Germinal center (tissue), 1 donor: ENCODE data around the gene CCDC61.

Source experiments
- DNase-seq: peaks from one replicate; pipeline ENCODE4 v3.0.0; 2012; ENCODE audit warnings: mixed read lengths, low spot score

CCDC61 gene

DNA sequence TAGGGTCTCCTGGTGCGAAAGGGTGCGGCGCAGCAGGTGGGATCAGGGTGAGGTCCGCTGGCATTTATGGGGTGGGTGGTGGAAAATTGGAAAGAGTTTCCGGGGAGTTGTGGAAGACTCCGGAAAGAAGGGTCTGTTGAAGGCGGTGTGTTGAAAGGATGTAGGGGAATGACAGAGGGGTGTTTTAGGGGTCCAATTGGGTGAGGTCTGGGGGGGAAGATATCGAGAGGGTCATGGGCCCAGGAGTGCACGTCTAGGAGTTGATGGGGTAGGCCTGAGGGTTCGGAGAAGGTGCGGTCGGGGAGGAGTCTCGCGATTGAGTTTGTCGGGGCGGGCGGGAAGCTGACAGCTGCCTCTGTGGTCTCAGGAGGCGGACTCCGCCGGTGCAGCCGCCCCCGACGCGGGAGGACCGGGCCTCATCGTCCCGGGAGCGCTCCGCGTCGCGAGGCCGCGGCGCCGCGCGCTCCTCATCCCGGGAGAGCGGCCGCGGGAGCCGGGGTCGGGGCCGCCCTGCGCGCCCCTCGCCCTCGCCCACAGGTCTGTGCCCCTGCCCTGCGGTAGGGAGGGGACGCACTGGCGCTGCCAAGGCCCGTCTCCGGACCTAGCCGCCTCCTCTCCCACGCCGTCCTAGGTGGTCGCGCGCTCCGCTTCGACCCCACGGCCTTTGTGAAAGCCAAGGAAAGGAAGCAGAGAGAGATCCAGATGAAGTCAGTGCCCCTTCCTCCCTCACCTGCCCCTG, 20.6 kb downstream of the CCDC61 start:
- DNase-seq = peak; percentile 31

DNA sequence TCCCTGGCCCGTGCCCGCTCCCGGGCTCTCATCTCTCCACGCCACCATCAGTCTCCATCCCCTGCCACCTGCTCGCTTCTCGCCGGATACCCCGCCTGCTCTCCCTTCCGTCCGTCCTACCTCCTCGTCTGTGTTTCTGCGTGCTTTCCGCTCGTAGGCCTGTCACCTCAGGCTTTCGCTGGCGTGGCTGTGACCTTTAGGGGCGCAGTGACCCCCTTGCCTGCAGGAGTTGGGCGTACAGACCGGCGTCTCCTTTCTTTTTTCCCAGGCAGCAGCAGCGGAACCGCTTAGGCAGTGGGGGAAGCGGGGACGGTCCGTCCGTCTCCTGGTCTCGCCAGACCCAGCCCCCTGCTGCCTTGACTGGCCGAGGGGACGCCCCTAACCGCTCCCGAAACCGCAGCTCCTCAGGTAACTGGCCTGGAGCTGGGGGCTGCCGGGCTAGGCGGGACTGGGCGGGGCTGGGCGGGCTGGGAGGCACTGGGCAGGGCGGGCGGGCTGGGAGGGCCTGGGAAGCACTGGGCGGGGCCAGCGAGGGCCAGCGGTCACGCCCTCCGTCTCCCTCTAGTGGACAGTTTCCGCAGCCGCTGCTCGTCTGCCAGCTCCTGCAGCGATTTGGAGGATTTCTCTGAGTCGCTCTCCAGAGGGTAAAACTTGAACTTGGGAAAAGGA, 21.3 kb downstream of the CCDC61 start:
- peak; percentile 87 for DNase-seq

DNA sequence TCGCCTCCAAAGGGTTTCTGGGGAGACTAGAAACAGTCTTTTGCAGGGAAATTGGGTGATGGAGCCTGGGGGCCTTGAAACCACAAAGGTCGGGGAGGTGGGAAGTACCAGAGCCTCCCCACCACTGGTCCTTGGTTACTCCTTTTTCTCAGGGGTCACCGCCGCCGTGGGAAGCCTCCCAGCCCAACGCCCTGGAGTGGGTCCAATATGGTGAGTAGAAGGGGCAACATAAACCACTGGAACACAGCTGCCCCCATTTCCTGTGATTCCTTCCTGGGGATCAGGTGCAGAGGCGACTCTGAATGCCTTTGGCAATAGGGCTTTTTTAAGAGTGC, 21.8 kb downstream of the CCDC61 start:
- DNase-seq = no peak

DNA sequence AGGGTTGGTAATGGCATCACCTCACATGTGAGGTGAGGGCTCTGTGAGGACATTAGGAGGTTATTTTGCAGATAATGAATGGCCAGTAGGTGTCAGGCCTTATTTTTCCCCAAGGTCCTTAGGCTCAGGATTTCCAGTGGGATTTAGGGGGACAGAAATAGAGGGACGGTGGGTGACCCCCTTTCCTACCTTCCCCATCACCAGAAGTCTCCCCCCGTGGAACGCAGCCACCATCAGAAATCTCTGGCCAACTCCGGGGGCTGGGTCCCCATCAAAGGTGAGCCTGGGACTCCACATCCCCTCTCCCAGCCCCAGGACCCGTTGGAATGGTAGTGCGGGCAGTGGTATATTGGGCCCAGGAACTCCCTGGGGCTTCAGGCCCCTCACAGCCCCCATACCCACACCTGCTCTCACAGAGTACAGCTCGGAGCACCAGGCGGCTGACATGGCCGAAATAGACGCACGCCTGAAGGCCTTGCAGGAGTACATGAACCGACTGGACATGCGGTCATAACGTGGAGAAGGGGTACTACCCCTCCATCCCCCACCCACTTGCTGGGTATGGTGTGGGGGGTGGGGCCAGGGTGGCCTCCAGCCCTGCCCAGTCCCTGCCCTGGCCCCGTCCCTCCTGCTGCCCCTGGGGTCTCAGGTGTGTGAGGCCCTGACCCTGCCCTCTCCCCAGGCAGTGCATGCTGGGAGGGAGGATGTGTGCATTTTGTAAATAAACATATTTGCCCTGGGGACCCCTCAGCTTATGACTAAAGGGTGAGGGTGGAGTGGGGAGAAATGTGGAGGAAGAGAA, 22.8 kb downstream of the CCDC61 start:
- DNase-seq = no peak

DNA sequence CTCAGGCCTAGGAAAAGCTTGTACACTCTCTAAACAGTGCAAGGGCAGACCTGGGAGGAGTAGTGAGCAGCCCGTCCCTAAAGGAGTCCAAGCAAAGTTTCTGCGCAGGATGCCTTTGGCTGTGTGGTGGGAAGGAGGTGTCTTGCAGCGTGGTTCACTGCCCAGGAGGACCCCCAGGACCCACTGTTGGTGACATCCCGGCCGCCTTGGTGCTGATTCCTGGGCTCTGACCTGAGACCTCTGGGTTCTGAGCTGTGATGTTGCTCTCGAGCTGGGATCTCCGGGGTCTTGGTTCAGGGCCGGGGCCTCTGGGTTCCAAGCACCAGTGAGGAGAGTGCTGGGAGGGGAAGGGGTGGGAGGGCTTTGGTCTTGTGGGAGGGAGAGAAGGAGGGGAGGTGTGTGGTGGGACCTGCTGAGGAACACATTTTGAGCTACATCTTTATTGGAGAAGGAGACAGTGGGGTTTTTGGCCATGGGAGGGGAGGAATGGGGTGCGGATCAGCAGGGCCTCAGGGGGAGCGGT, 23.5 kb downstream of the CCDC61 start:
- DNase-seq = no peak

DNA sequence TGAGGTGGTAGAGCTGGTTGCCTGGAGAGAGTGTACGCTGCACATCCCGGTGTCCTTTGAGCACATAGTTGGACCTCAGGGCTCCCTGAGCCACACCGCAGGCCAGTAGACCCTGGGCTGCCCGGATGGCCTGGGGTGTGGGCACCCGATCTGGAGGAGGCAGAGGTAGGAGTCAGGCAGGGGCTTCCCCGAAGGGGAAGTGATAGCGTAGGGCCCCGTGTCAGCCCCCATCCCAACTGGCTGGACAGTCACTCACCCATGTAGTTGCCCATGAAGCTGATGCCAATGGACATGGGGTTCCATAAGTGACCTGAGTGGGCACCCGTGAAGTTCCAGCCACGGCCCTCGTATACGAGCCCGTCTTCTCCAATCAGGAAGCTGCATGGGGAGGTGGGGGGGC, 24.0 kb downstream of the CCDC61 start:
- no peak for DNase-seq

DNA sequence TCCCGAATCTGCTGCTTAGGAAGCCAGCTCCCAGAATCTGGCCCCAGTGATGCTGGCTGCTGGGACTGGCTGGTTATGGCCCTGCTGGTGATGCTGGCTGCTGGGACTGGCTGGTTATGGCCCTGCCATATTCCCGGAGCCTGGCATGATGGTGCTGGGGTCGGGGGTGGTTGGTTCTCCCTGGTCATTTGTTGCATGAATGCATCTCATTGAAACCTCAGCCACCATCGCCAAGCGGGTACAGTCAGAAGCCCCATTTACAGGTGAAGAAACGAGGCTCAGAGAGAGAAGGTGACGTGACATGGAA, 25.5 kb downstream of the CCDC61 start:
- DNase-seq = no peak

DNA sequence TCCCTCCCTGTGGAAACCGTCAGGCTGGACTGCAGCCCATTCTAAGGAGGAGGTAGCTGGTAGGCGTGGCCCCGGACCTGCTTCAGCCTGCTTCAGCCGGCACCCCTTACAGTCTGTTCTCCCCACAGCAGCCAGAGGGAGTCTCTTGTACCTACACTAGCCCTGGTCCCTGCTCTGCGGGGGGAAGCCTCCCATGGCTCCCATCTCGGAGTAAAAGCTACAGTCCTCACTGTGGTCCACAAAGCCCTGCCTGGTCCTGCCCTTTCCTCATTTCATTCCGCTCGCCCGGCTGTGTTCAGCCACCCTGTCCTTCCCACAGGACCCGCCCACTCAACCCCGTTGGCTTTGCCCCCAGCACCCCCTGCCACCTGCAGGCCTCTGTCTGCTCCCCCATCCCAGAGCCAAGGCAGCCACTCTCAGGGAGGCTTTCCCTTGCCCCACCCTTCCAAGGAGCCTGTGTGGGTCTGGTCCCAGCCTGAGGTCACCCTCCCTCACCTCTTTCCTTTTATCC, 26.3 kb downstream of the CCDC61 start:
- no peak for DNase-seq

DNA sequence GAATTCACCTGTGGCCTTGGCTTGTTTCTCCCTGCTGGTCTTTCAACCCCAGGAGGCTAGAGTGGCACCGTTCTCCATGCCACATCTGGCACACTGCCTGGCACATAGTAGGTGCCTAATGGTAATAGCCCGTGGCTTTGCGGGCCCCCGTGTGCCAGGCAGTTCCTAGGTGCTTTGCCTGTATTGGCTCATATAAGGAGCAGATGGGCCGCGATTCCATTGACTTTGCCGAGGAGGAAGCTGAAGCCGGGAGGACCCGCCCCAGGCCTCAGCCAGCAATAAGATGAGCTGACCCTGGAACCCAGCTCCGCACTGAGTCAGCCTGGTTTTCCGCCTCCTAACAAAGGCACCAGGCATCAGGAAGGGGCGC, 26.8 kb downstream of the CCDC61 start:
- DNase-seq = no peak

DNA sequence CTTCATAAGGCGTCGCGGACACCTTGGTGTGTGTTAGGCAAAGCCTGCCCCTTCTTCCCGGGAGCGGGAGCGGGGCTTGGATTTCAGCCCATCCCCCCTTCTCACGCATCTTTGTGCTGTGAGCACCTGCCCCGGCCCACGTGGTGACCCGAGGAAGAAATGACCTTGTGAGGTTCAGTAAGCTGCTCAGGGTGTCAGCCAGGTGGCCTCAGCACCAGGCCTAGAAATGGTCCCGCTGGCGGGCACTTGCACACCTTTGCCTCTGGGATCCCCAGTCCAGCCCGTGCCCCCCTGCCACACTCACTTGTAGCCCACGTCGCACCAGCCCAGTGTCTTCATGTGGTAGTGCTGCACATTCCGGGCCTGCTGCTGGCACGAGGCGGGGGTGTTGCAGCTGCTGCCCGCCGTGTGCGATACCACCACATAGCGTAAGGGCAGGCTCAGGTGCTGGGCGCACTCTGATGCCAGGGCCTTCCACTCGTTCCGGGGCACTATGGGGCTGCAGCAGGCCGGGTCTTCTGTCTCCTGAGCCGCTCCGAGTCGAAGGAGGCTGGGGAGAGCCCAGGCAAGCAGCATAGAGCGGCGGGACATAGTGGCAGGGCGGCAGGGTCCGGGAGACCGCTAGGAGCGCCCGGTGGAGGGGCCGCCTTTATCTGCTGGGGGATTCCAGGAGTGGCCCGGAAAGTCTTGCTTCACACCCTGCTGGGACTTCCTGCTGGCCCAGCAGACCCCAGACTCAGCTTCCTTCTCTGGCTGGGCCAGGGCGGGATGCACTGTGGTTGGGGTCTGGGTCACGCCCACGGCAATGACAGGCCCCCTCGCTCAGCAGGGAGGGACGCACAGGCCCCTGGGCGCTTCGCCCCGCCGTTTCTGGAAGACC, 27.4 kb downstream of the CCDC61 start, which contains the start of gene PGLYRP1:
TSS of gene PGLYRP1 (minus strand) at position 623 of the 880 bp plus-strand sequence. CDS start at position 591, 32 bp downstream.
- DNase-seq = no peak

DNA sequence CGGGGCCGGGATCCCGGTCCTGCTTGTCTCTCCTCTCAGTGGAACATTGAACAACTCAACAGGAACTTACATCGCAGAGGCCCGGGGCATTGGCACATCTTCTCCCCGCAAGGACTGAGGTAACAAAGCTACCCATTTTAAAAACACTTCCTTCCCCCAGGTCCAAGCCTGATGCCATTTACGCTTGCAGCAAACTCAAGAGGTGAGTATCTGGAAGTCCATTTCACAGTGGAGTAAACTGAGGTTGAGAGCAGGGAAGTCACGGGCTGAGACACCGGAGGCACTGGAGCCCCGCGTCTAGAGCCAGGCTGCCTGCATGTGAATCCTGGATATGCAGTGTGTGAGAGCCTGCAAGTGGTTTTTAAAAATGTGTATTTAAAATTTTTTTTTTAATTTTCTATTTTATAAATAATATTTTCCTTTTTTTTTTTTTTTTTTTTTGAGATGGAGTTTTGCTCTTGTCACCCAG, 28.1 kb downstream of the CCDC61 start:
- no peak for DNase-seq

DNA sequence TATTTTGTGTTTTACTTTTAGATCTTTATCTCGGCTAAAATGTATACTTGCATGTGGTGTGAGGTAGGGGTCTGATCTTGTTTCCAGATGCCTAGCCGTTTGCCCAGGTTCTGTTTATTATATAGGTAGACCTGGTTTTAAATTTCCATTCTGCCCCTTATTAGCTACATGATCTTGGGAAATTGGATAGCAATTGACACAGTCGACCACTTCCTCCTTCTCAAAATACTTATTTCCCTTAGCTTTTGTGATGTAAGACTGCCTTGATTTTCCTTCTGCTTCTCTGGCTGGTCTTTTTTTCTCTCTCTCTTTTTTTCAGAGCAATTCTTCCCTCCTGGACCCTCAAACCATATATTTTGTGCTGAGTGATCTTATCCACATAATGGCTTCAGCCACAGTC, 30.6 kb downstream of the CCDC61 start:
- DNase-seq = no peak

DNA sequence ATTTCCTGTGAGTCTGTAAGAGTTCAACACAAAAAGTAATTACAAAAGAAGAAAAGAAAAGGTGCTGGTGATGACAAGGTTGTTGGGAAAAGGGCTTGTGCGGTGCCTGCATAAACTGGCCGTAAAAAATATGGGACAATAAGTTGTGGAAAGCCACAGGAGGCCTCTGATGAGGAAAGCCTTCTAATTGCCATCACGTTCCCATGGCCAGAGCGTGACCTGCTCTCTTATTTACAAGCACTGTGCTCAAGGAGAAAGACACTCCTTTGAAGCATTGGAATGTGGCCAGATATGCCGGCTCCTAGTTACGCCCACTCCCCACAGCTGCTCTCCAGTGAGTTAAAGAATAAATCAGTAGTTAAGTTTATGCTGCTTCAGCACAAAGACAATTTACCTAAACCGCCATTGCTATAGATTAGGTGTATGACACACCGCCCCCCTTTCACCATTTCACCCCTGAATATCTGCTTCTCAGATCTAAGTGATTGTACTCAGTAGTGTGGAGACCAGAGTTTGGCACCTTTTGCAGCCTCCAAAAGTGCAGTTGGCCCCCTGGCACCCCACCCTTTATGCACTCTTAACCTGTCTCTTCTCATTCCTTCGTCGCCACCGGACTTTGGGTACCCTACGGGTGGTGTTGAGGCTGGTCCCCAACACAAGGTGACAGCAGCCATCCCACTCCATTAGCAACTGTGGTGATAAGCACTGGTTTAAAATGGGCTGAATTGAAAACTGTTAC, 35.7 kb downstream of the CCDC61 start:
- no peak for DNase-seq

DNA sequence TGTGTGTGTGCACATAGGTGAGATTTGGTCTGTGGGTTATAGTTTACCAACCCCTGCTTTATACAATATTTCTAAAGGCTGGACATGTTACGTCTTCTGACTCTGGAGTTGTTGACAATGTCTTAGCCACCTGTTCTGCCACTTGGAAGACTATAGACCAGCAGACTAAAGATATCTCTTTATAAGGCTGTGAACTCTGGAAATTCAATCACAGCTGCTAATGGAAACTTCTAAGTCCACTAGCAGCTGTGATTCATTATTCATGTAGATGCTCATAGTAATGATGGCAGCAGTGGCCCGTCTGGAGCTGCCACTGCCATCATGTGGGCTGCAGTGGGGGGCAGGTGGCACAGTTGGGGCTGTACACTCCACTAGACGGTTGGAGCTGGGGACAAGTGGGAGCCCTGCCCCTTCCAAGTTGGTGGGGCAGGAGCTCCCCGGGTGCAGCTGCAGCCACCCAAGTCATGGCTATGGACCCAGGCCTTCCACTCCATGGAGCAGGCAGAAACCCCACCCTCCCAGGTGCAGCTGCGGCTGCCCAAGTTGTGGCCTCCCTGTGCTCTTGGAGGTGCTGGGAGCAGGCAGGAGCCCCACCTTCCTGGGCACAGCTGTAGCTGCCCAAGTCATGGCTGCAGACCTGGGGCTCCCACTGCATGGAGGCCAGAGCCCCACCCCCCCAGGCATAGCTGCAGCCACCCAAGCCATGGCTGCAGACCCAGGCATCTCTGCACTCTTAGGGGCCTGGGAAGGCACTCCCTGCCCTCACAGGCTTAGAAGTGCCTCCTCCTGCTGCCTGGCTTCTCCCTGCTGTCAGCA, 36.7 kb downstream of the CCDC61 start:
- no peak for DNase-seq

DNA sequence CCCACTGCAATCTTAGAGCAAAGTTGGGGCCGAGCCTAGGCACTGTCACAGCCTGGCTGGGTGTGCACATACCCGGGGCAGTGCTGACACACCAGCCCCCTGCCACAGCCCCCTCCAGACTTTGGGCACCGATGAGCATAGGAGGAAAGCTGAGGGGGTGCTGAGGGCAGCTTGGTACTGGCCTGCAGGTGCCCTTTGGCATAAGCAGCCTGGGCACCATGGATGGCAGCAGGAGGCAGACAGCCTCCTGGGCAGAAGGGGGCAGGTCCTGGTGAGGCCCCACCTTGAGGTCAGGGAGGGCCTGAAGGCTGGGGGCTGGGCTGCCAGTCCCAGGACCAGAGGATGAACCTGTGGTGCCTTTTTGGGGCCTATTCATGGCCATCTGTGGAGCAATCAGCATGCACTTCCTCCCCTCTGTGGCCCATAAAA, 37.3 kb downstream of the CCDC61 start:
- DNase-seq = no peak

DNA sequence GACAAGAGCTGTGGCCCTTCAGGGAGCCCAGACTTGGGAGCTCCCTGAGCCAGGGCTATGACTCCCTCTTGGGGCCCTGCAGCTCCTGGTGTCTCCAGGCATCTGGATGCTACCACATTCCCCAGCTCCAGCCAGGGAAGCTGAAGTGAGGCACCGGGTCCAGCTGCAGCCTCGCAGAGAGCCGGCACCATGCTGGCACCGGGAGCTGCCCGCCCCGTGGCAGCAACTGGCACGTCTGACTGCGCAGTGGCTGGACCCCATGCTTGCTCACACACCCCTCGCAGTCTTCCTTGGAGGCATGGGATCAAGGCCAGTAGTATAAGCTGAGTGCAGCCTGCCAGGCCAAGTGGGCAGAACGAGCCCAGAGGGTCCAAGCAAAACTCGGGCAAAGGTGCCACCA, 38.1 kb downstream of the CCDC61 start:
- no peak for DNase-seq

DNA sequence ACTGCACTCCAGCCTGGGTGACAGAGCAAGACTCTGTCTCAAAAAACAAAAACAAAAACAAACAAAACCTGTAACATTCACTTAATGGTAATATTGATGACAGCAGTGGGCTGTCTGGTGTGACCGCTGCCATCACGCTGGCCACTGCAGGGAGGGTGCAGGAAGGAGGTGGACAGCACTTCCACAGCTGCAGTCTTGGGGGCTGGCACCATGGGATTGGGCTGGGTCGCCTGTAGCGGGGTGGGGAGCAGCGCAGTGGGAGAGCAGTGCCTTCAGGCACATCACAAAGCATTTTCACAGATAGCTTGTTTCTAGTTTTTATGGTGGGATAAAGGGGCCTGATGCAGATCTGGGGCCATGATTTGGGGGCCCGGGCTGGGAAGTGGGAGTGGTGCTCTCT, 40.3 kb downstream of the CCDC61 start:
- DNase-seq = no peak

DNA sequence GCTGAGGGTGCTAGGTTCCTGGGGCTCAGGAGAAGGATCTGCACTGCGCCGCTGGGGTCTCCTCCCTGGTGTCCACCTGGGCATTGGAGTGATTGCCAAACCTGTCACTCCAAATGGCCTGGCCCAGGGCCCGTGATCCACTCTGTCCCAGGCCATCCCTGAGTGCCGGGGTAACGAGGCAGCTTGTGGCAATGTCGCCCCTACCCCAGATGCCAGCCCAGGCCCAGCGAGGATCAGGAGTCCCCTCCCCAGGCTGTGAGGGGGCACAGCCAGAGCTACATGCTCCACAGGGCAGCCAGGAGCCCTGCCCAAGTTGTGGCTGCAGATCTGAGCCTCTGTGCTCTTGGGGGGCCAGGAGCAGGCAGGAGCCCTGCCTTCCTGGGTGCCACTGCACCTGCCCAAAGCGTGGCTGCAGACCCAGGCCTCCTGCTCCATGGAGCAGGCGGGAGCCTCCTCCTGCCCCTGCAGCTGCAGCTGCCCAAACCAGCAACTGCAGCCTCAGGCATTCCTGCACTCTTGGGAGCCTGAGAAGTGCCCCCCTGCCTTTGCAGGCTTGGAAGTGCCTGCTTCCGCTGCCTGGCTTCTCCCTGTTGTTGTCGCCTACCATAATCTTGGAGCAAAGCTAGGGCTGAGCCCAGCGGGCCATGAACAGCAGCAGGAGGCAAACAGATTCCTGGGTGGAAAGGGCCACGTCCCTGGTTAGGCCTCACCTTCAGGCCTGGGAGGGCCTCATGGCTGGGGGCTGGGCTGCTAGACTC, 40.9 kb downstream of the CCDC61 start:
- DNase-seq = no peak

DNA sequence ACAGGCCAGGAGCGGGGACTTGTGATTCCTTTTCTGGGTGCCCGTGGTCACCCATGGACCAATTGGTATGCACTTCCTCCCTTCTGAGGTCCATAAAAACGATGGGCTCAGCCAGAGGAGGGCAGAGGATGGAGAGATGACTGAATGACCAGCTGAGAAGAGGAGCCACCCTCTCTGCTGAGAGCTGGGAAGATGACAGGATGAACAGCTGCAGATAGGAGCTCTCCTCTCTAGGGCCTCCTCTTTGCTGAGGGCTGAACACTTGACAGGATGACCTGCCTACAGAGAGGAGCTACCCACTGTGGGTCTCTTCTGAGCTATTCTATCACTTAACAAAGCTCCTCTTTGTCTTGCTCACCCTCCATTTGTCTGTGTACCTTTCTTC, 41.5 kb downstream of the CCDC61 start:
- DNase-seq = no peak
